Glutamatergic neuron (in vitro differentiated cells): ENCODE data around the gene RASA4B. TPM values are rescaled to one million over a fixed set of nuclear protein-coding genes. Genes with fewer than 3 reads are reported as not detected.
A peak's percentile ranks its signal among the peaks of the same experiment; 100 is the strongest.

Source experiments
- DNase-seq: peaks from one replicate; pipeline ENCODE4 v3.0.0; 2022
- H3K27ac Mint-ChIP-seq: one replicate; pipeline ENCODE4 v1.8.0; 2020; ENCODE audit warnings: mild to moderate bottlenecking, mixed read lengths, inconsistent platforms; ENCODE audit not compliant: unreplicated experiment
- H3K27me3 Mint-ChIP-seq: one replicate; pipeline ENCODE4 v1.8.0; 2020; ENCODE audit warnings: mild to moderate bottlenecking, moderate library complexity, mixed read lengths, inconsistent platforms; ENCODE audit not compliant: unreplicated experiment
- H3K36me3 Mint-ChIP-seq: one replicate; pipeline ENCODE4 v1.8.0; 2020; ENCODE audit warnings: mild to moderate bottlenecking, mixed read lengths, inconsistent platforms; ENCODE audit not compliant: unreplicated experiment
- H3K4me1 Mint-ChIP-seq: one replicate; pipeline ENCODE4 v1.8.0; 2020; ENCODE audit warnings: mild to moderate bottlenecking, low read depth, mixed read lengths, inconsistent platforms; ENCODE audit not compliant: unreplicated experiment
- H3K4me3 Mint-ChIP-seq: one replicate; pipeline ENCODE4 v1.8.0; 2020; ENCODE audit warnings: mild to moderate bottlenecking, mixed read lengths, inconsistent platforms; ENCODE audit not compliant: unreplicated experiment
- H3K9me3 Mint-ChIP-seq: one replicate; pipeline ENCODE4 v1.8.0; 2020; ENCODE audit warnings: mild to moderate bottlenecking, moderate library complexity, mixed read lengths, inconsistent platforms; ENCODE audit not compliant: unreplicated experiment
- total RNA-seq: library from RNA; stranded (reverse); fragmentation: NEBNext Ultra II Directional; extraction: Animal tissue kit (Norgen Biotek cat#: 25700); gene quantifications from one replicate; pipeline ENCODE4 v1.2.1, GENCODE V29; 2021; ENCODE audit not compliant: unreplicated experiment
- TF ChIP-seq, protein P1 (sequence below): fragments of 200-600 bp; sonication (generic); IDR thresholded peaks from one replicate; pipeline ENCODE4 v1.5.0; 2021; ENCODE audit not compliant: partially characterized antibody, unreplicated experiment

Gene RASA4B
- total RNA-seq, 1 donor from 2014 or later = 40.1 TPM

DNA sequence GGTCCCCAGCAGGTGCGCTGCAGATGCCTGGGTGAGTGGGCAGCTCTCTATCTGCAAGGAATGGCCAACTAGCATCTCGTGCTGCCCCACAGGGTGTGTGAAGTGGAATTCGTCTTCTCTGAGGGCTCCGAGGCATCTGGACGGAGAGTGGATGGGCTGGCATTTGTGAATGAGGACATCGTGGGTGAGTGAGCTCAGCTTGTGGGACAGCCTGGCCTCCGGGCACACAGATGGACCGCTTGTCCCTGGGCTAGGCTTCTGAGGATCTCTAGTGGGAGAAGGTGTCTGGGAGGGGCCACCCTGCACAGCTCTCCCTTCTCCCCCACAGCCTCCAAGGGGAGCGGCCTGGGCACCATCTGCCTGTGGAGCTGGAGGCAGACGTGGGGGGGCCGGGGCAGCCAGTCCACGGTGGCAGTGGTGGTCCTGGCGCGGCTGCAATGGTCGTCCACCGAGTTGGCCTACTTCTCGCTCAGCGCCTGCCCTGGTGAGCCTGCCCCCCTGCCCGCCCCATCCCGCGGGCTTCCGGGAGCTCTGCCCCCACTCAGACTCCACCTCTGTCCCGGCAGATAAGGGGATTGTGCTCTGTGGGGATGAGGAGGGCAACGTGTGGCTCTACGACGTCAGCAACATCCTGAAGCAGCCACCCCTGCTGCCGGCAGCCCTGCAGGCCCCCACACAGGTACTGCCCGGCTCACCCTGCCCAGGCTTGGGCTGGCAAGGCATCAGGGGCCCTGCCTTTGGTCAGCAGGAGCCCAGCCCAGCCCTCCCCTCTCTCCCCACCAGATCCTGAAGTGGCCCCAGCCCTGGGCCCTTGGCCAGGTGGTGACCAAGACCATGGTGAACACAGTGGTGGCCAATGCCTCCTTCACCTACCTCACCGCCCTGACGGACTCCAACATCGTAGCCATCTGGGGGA, 45.2 kb downstream of the RASA4B start:
- H3K9me3 Mint-ChIP-seq = no peaks in the 10 kb centered on the region
- TF ChIP-seq, protein P1, sequence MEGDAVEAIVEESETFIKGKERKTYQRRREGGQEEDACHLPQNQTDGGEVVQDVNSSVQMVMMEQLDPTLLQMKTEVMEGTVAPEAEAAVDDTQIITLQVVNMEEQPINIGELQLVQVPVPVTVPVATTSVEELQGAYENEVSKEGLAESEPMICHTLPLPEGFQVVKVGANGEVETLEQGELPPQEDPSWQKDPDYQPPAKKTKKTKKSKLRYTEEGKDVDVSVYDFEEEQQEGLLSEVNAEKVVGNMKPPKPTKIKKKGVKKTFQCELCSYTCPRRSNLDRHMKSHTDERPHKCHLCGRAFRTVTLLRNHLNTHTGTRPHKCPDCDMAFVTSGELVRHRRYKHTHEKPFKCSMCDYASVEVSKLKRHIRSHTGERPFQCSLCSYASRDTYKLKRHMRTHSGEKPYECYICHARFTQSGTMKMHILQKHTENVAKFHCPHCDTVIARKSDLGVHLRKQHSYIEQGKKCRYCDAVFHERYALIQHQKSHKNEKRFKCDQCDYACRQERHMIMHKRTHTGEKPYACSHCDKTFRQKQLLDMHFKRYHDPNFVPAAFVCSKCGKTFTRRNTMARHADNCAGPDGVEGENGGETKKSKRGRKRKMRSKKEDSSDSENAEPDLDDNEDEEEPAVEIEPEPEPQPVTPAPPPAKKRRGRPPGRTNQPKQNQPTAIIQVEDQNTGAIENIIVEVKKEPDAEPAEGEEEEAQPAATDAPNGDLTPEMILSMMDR = no peak
- peak; percentile 21 for DNase-seq
- no peak overlapping the region for H3K4me3 Mint-ChIP-seq
- peaks cover 3% of the 10 kb centered on the region for H3K4me1 Mint-ChIP-seq
- H3K27me3 Mint-ChIP-seq = peaks cover 5% of the 10 kb centered on the region
- H3K36me3 Mint-ChIP-seq = no peaks in the 10 kb centered on the region
- H3K27ac Mint-ChIP-seq = peak overlapping the region; percentile 46

DNA sequence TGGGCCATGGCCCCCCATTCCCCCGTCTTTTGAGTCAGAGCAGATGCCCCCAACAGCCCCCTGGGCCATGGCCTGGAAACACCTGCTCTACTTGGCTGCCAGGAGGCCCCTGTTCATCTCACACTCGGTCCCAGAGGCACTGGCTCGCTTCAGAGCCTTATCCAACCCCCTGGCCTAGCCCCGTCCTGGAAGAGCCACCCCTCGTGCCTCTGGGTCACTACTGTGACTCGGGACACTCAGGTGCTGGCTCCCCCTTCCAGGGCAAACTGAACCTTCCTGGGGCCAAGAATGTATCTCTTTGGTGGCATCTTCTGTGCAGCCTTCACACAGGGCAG, 45.8 kb downstream of the RASA4B start:
- H3K27ac Mint-ChIP-seq = peak overlapping the region; percentile 46
- H3K27me3 Mint-ChIP-seq = peaks cover 8% of the 10 kb centered on the region
- no peak overlapping the region for H3K4me3 Mint-ChIP-seq
- TF ChIP-seq, protein P1 = no peak
- no peaks in the 10 kb centered on the region for H3K36me3 Mint-ChIP-seq
- H3K4me1 Mint-ChIP-seq = peaks cover 3% of the 10 kb centered on the region
- DNase-seq = peak; percentile 10
- H3K9me3 Mint-ChIP-seq = peaks cover 2% of the 10 kb centered on the region

DNA sequence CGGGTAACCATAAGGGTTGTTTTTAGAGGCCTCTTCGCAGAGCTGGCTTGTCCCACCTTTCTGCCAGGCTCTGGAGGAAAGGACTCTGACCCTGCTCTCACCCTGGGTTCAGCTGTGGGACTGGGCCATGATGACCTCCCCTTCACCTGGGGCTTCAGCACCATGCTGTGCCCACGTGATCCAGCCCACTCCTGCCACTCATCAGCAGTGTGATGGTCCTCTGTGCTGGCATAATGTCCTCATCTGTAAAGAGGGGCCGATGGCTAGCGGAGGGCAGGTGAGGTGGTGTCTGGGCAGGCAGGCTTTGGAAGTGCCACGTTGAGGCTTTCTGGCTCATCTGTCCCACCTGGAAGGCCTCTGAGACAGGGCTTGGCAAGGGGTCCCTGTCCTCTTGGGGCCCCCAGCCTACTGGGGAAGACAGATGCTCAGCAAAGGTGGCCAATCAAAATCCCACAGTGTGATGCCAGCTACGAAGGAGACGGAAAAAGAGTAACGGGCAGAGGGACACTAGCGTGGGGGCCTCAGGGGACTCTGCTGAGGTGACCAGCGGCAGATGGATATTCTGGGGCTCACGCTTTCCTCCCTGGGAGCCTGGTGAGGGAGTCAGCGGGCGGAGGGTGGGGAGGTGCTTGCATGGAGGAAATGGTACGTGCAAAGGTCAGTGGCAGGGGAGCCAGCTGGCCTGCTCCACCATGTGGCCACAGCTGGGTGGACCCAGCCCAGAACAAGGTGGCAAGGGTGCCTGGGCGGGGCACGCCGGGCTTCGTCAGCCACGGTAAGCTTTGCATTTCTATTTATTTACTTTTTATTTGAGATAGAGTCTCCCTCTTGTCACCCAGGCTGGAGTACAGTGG, 47.4 kb downstream of the RASA4B start:
- DNase-seq = peak; percentile 15
- no peaks in the 10 kb centered on the region for H3K36me3 Mint-ChIP-seq
- no peak overlapping the region for H3K4me3 Mint-ChIP-seq
- peak overlapping the region; percentile 59 for H3K27ac Mint-ChIP-seq
- H3K27me3 Mint-ChIP-seq = peaks cover 9% of the 10 kb centered on the region
- peaks cover 3% of the 10 kb centered on the region for H3K4me1 Mint-ChIP-seq
- TF ChIP-seq, protein P1 = no peak
- peaks cover 2% of the 10 kb centered on the region for H3K9me3 Mint-ChIP-seq

DNA sequence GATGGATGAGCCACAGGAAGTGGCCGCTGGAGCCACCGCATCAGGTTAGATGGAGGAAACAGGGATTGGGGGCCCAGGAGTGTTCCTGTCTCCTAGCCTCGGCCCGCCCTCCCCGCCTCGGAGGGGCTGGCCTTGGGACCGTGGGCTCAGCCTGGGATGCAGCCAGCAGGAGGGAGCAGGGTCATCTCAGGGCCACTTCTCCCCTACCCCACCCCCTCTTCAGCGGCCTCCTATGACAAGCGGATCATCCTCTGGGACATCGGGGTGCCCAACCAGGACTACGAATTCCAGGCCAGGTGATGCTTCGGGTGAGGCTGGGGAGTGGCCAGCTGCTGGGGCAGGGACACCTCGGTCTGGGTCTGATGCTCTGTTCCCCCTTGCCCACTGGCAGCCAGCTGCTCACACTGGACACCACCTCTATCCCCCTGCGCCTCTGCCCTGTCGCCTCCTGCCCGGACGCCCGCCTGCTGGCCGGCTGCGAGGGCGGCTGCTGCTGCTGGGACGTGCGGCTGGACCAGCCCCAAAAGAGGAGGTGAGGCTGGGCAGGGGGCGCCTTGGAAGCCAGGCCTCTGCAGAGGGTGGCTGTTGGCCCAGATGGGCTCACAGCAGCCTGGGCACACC, 48.1 kb downstream of the RASA4B start:
- no peak overlapping the region for H3K27ac Mint-ChIP-seq
- H3K27me3 Mint-ChIP-seq = peaks cover 9% of the 10 kb centered on the region
- H3K9me3 Mint-ChIP-seq = peaks cover 2% of the 10 kb centered on the region
- TF ChIP-seq, protein P1 = no peak
- H3K36me3 Mint-ChIP-seq = no peaks in the 10 kb centered on the region
- H3K4me1 Mint-ChIP-seq = peaks cover 3% of the 10 kb centered on the region
- no peak overlapping the region for H3K4me3 Mint-ChIP-seq
- DNase-seq = peak; percentile 11
